ENCODE results near the gene ZNF14.

DNA sequence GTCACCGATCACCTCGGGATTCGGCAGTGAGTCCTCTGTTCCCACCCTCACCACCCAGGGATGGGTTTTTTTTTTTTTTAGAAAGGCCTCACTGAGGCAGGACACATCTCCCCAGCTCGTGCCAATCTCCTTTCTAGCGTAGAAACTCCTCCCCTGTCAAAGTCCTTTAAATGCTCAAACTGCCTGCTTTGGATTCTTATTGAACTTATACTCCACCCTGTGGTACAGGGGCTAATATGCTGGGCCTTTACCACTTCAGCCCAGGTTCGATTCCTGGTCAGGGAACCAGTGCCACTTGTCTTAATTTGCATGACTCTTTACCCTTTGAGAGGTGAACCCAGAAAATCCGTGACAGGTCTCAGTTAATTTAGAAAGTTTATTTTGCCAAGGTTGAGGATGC, 8.3 kb upstream of the ZNF14 start:
- TF ChIP-seq EZH2phosphoT487 (IDR thresholded peaks at IDR 0.05) (no peak), EZH2 (IDR thresholded peaks at IDR 0.05) (no peak)
- TF ChIP-seq, protein P1, sequence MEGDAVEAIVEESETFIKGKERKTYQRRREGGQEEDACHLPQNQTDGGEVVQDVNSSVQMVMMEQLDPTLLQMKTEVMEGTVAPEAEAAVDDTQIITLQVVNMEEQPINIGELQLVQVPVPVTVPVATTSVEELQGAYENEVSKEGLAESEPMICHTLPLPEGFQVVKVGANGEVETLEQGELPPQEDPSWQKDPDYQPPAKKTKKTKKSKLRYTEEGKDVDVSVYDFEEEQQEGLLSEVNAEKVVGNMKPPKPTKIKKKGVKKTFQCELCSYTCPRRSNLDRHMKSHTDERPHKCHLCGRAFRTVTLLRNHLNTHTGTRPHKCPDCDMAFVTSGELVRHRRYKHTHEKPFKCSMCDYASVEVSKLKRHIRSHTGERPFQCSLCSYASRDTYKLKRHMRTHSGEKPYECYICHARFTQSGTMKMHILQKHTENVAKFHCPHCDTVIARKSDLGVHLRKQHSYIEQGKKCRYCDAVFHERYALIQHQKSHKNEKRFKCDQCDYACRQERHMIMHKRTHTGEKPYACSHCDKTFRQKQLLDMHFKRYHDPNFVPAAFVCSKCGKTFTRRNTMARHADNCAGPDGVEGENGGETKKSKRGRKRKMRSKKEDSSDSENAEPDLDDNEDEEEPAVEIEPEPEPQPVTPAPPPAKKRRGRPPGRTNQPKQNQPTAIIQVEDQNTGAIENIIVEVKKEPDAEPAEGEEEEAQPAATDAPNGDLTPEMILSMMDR (IDR thresholded peaks at IDR 0.05): no peak
